Measurements from ENCODE around the gene IGF2BP3. TPM values are rescaled to one million over a fixed set of nuclear protein-coding genes. Genes with fewer than 3 reads are reported as not detected.

The IGF2BP3 gene
- total RNA-seq, 4 donors from 2014 or later, result 0.32 to 2.3 (median 1.4) TPM

- ATAC-seq (ENCODE audit: low FRiP score) (no peak), DNase-seq (ENCODE audit: low spot score) (no peak)
- no peak for TF ChIP-seq CTCF (IDR thresholded peaks at IDR 0.05)
These were observed 126.3 kb downstream of the IGF2BP3 start for GRCh38 chr7:23343806-23344475.

GRCh38 chr7:23343102-23343501 lies 127.2 kb downstream of the IGF2BP3 start:
- ATAC-seq (ENCODE audit: low FRiP score), result no peak
- no peak for TF ChIP-seq CTCF (IDR thresholded peaks at IDR 0.05)

GRCh38 chr7:23341846-23342598 lies 128.3 kb downstream of the IGF2BP3 start:
- ATAC-seq (ENCODE audit: low FRiP score), result no peak
- TF ChIP-seq CTCF (IDR thresholded peaks at IDR 0.05), result no peak
- DNase-seq (ENCODE audit: low spot score), result no peak

More at GRCh38 chr7:23343102-23343501, 127.2 kb downstream of the IGF2BP3 start:
- DNase-seq (ENCODE audit: low spot score), result no peak

GRCh38 chr7:23338863-23339262 lies 131.4 kb downstream of the IGF2BP3 start:
- DNase-seq (ENCODE audit: low spot score) (no peak), ATAC-seq (ENCODE audit: low FRiP score) (no peak)
- TF ChIP-seq CTCF (IDR thresholded peaks at IDR 0.05), result no peak

- DNase-seq (ENCODE audit: low spot score), result no peak
- TF ChIP-seq CTCF (IDR thresholded peaks at IDR 0.05), result no peak
- no peak for ATAC-seq (ENCODE audit: low FRiP score)
These were observed 131.9 kb downstream of the IGF2BP3 start for GRCh38 chr7:23338439-23338838.

- no peak for ATAC-seq (ENCODE audit: low FRiP score)
- TF ChIP-seq CTCF (IDR thresholded peaks at IDR 0.05), result no peak
- DNase-seq (ENCODE audit: low spot score), result no peak
These were observed 132.9 kb downstream of the IGF2BP3 start for GRCh38 chr7:23337374-23337773.
